Measurements from ENCODE around the gene ATXN3. TPM values are rescaled to one million over a fixed set of nuclear protein-coding genes. Genes with fewer than 3 reads are reported as not detected.

ATXN3 gene
- polyA plus RNA-seq, 1 donor (not counting 4 experiments of a cell fraction or from before 2014, with no cell fraction given), result 27.6 TPM

DNA sequence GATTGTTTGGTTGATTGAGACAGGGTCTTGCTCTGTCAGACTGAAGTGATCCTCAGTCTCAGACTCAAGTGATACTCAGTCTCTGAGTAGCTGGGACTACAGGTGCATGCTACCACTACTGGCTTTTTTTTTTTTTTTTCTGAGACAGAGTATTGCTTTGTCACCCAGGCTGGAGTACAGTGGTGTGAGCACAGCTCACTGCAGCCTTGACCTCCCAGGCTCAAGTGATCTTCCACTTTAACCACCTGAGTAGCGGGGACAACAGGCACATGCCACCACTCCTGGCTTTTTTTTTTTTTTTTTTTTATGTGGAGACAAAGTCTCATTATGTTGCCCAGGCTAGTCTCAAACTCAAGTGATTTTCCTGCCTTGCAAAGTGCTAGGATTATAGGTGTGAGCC lies 47.2 kb upstream of the ATXN3 start:
- FAIRE-seq (no peak), DNase-seq (ENCODE audit: low read depth, low spot score) (no peak)
- Histone ChIP-seq H2AFZ (ENCODE audit: control insufficient read depth, low read length) (no peak overlapping the region), H3K27ac (ENCODE audit: control insufficient read depth, insufficient read depth, low read length) (no peak overlapping the region), H3K9me1 (ENCODE audit: control insufficient read depth, extremely low read depth, insufficient read depth, low read length) (peaks cover 2% of the 10 kb centered on the region), H3K9ac (ENCODE audit: control insufficient read depth, extremely low read depth, insufficient read depth, low read length) (no peak overlapping the region), H4K20me1 (ENCODE audit: control insufficient read depth, extremely low read depth, insufficient read depth, low read length) (no peaks in the 10 kb centered on the region), H3K9me3 (ENCODE audit: control insufficient read depth, low read depth, low read length) (no peaks in the 10 kb centered on the region), H3K27me3 (ENCODE audit: control insufficient read depth, extremely low read depth, insufficient read depth, low read length) (no peaks in the 10 kb centered on the region), H3K79me2 (ENCODE audit: control insufficient read depth, insufficient read depth, low read length) (peaks cover 2% of the 10 kb centered on the region), H3K36me3 (ENCODE audit: control insufficient read depth in 2 of 2, extremely low read depth in 1 of 2, insufficient read depth in 2 of 2, low read length in 2 of 2) (peaks cover 4 to 23% of the 10 kb centered on the region in 2 experiments), H3K4me2 (ENCODE audit: control insufficient read depth, extremely low read depth, insufficient read depth, low read depth, low read length) (no peak overlapping the region), H3K4me3 (ENCODE audit: control insufficient read depth in 2 of 3, extremely low read depth in 1 of 3, insufficient read depth in 2 of 3, low read depth in 1 of 3, low read length in 3 of 3) (no peak overlapping the region), H3K4me1 (ENCODE audit: control insufficient read depth, extremely low read depth, insufficient read depth, low read length) (no peaks in the 10 kb centered on the region)
- dilution Hi-C loops (cut with MboI; ENCODE audit: extremely low pct_ligation_motif_present, low sequenced_read_pairs), result no loop called here
- TF ChIP-seq, protein P1, sequence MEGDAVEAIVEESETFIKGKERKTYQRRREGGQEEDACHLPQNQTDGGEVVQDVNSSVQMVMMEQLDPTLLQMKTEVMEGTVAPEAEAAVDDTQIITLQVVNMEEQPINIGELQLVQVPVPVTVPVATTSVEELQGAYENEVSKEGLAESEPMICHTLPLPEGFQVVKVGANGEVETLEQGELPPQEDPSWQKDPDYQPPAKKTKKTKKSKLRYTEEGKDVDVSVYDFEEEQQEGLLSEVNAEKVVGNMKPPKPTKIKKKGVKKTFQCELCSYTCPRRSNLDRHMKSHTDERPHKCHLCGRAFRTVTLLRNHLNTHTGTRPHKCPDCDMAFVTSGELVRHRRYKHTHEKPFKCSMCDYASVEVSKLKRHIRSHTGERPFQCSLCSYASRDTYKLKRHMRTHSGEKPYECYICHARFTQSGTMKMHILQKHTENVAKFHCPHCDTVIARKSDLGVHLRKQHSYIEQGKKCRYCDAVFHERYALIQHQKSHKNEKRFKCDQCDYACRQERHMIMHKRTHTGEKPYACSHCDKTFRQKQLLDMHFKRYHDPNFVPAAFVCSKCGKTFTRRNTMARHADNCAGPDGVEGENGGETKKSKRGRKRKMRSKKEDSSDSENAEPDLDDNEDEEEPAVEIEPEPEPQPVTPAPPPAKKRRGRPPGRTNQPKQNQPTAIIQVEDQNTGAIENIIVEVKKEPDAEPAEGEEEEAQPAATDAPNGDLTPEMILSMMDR (optimal IDR thresholded peaks at IDR 0.05 in 1 of 3, IDR thresholded peaks at IDR 0.05 in 1 of 3, conservative IDR thresholded peaks at IDR 0.05 in 1 of 3; ENCODE audit: extremely low read depth in 1 of 3, insufficient read depth in 2 of 3, low read length in 3 of 3), result no peak
- TF ChIP-seq EZH2 (IDR thresholded peaks at IDR 0.05; ENCODE audit: low read length), result no peak

DNA sequence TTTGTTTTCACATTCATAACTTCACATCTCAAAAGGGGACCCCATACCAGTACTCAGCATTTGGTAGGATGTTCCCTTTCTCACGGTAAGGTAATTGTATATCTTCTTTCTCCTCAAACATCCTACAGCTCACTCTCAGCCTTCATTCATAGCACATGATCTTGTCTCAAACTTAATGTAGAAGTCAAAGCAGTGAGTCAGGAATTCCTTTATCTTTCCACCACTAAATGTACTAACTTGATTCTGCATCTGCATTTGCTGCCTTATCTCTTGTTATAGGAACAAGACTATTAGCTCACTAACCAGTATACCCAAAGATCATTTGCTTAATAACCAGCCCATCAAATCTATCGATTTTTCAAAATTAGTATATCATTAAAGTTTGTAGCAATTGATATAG lies 38.3 kb upstream of the ATXN3 start:
- no peak overlapping the region for H3K27ac ChIP-seq (ENCODE audit: control insufficient read depth, insufficient read depth, low read length)
- H3K9ac ChIP-seq (ENCODE audit: control insufficient read depth, extremely low read depth, insufficient read depth, low read length), result no peak overlapping the region
- no peak overlapping the region for H2AFZ ChIP-seq (ENCODE audit: control insufficient read depth, low read length)
- H3K79me2 ChIP-seq (ENCODE audit: control insufficient read depth, insufficient read depth, low read length), result no peaks in the 10 kb centered on the region
- H3K9me1 ChIP-seq (ENCODE audit: control insufficient read depth, extremely low read depth, insufficient read depth, low read length), result no peaks in the 10 kb centered on the region
- no peak overlapping the region for H3K4me2 ChIP-seq (ENCODE audit: control insufficient read depth, extremely low read depth, insufficient read depth, low read depth, low read length)
- FAIRE-seq, result no peak
- no peaks in the 10 kb centered on the region for H3K4me1 ChIP-seq (ENCODE audit: control insufficient read depth, extremely low read depth, insufficient read depth, low read length)
- DNase-seq (ENCODE audit: low read depth, low spot score), result no peak
- TF ChIP-seq, protein P1 (optimal IDR thresholded peaks at IDR 0.05 in 1 of 3, IDR thresholded peaks at IDR 0.05 in 1 of 3, conservative IDR thresholded peaks at IDR 0.05 in 1 of 3; ENCODE audit: extremely low read depth in 1 of 3, insufficient read depth in 2 of 3, low read length in 3 of 3), result no peak
- TF ChIP-seq EZH2 (IDR thresholded peaks at IDR 0.05; ENCODE audit: low read length), result no peak
- H4K20me1 ChIP-seq (ENCODE audit: control insufficient read depth, extremely low read depth, insufficient read depth, low read length), result no peaks in the 10 kb centered on the region
- H3K36me3 ChIP-seq (ENCODE audit: control insufficient read depth in 2 of 2, extremely low read depth in 1 of 2, insufficient read depth in 2 of 2, low read length in 2 of 2), result peaks cover 12 to 45% of the 10 kb centered on the region in 2 experiments
- dilution Hi-C loops (cut with MboI; ENCODE audit: extremely low pct_ligation_motif_present, low sequenced_read_pairs), result no loop called here
- H3K9me3 ChIP-seq (ENCODE audit: control insufficient read depth, low read depth, low read length), result no peaks in the 10 kb centered on the region
- no peak overlapping the region for H3K4me3 ChIP-seq (ENCODE audit: control insufficient read depth in 2 of 3, extremely low read depth in 1 of 3, insufficient read depth in 2 of 3, low read depth in 1 of 3, low read length in 3 of 3)
- no peaks in the 10 kb centered on the region for H3K27me3 ChIP-seq (ENCODE audit: control insufficient read depth, extremely low read depth, insufficient read depth, low read length)

Data from keratinocyte (primary cell).